Epithelial cell of esophagus (primary cell): ENCODE data around the gene TCF7L2.

ENCODE experiments used
- DNase-seq: peaks from one replicate; pipeline ENCODE4 v3.0.0; 2010; ENCODE audit warnings: low read depth
- H3K4me3 ChIP-seq: 2 replicates; pipeline ENCODE4 v1.5.1; 2011; ENCODE audit warnings: mild to moderate bottlenecking, low read length, control low read depth
- CTCF ChIP-seq: IDR thresholded peaks from 2 replicates; pipeline ENCODE4 v1.5.1; 2011; ENCODE audit warnings: low read depth, mild to moderate bottlenecking, low read length, control low read depth, inconsistent platforms; ENCODE audit not compliant: insufficient read depth; ENCODE audit errors: missing control alignments

Gene TCF7L2

DNA sequence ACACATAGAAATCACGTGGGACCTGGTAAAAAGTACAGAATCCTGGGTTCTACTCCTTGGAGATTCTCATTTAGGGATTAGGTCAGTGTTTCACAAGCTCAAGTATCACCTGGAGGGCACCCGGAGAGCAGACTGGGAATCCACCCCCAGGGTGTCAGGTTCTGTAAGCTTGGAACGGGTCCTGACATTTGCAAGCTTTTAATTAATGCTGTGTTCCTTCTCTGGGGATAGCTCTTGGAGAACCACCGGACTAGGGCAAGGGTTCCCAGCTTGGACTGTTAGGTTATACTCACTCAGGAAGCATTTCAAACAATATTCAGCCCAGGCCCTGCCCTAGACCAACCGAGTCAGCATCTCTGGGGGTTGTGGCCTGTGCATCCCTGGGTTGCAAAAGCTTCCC lies 23.0 kb downstream of the TCF7L2 start:
- no peak for TF ChIP-seq CTCF
- no peak overlapping the region for H3K4me3 ChIP-seq
- DNase-seq = no peak

- H3K4me3 ChIP-seq = no peak overlapping the region
- DNase-seq = no peak
- TF ChIP-seq CTCF = no peak
Observed at GRCh38 chr10:112973805-112974204, 23.8 kb downstream of the TCF7L2 start.

DNA sequence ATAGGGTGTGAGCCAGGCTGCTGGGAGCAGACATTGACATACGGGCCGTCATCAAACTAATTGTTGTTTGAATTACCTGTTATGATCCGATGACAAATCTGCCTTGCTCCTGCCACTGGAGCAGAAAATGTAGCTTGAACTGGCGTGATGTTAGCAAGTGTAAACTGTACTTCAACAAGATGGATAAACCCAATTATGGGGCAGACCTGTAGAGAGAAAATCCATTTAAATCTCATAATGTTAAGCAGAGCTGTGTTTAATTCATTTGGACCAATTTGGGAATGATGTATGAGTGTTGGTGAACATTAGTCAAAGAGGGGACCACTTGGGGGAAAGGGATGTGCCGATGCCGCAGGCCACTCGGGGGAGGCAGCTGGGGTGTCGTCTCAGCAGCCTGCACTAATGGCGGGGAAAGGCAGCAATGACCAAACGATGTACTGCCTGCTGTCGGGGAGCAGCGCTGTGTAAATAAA lies 27.4 kb downstream of the TCF7L2 start:
- no peak for TF ChIP-seq CTCF
- H3K4me3 ChIP-seq = no peak overlapping the region
- no peak for DNase-seq

GRCh38 chr10:112979927-112980326 lies 29.9 kb downstream of the TCF7L2 start:
- TF ChIP-seq CTCF = no peak
- no peak for DNase-seq

DNA sequence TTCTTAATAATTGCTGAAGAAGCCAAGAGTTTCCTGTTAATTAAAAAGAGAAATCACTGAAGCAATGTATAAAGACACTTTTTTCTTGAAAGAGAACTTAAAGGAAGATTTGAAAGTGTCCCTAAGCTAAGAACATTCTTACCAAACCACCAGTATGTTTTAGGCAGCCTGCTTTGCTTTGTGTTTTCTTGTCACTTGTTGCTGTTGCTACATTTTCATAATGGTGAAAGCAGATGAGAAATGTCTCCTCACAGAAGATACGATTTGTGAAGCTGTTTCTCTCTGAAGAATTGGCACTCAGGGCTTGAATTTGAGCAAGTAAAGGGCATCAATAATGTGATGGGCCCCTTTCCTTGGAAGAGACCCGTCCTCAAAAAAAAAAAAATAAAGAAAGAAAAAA lies 30.9 kb downstream of the TCF7L2 start:
- no peak overlapping the region for H3K4me3 ChIP-seq
- DNase-seq = no peak
- TF ChIP-seq CTCF = no peak

More at GRCh38 chr10:112979927-112980326, 29.9 kb downstream of the TCF7L2 start:
- H3K4me3 ChIP-seq = no peak overlapping the region

DNA sequence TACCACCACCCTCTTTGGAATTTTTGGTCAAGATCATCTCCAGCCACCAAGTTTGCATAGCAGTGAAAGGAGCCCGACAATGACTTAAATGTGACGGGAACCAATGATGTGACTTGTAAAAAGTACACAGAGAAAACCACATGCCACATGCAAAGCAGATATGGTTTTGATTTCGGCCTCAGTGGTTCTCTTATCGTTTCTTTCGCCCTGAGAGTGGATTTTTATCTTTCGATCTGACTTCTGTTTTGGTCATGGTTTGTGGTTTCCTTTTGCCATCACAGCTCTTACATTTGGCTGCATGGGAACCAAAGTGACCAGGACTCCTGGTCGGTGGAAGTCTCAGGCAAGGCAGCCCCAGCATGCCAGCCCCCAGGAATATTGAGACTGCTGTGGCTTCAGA lies 31.5 kb downstream of the TCF7L2 start:
- DNase-seq = no peak
- TF ChIP-seq CTCF = no peak

GRCh38 chr10:112983444-112984056 lies 33.5 kb downstream of the TCF7L2 start:
- no peak for TF ChIP-seq CTCF
- no peak overlapping the region for H3K4me3 ChIP-seq
- DNase-seq = no peak

More for the DNA sequence above, 31.5 kb downstream of the TCF7L2 start:
- H3K4me3 ChIP-seq = no peak overlapping the region
